A549 (cell line): Measurements from ENCODE around the gene NR1H2. TPM values are rescaled to one million over a fixed set of nuclear protein-coding genes. Genes with fewer than 3 reads are reported as not detected.

Source experiments
- ATAC-seq, 2 experiments: fragments of 200-7000 bp in 1 of 2; fragments of >200 bp in 1 of 2; cut with Nextera tagmentation in 1 of 2; cut with Tn5 transposase in 1 of 2; 3 replicates each; pipeline versions ENCODE4 v1.8.0 to v1.9.1; 2018 to 2020; ENCODE audit warnings: mild to moderate bottlenecking in 1 of 2, moderate library complexity in 1 of 2
- CTCF ChIA-PET: fragments of 300-600 bp; sonication (Branson Sonifier 250); formaldehyde crosslinking; extraction: SDS; loops from one replicate; lab custom pipeline; 2021; ENCODE audit warnings: antibody characterized with exemption, inconsistent platforms; lab: Yijun Ruan, JAX
- POLR2A ChIA-PET: fragments of 350-600 bp; formaldehyde crosslinking; extraction: SDS; loops from one replicate; lab custom pipeline; 2021; ENCODE audit warnings: antibody characterized with exemption, inconsistent platforms; lab: Yijun Ruan, JAX
- DNase-seq, 2 experiments: peaks; one replicate each; pipeline versions ENCODE4 v3.0.0 to v3.0.0-alpha.2; 2011 to 2016; ENCODE audit warnings: low read depth in 1 of 2, low spot score in 1 of 2
- FAIRE-seq: peaks from 2 replicates; lab custom pipeline; 2011; peaks lifted over from hg19 to GRCh38; lab: Jason Lieb, UNC
- H3K27ac ChIP-seq, 2 experiments: fragments of >200 bp; sonication (Bioruptor Twin); formaldehyde crosslinking; 3 replicates each; pipeline ENCODE4 v1.5.1; 2016 to 2017
- H3K4me1 ChIP-seq: fragments of >200 bp; sonication (Bioruptor Twin); formaldehyde crosslinking; 3 replicates; pipeline ENCODE4 v1.6.1; 2016
- H3K4me2 ChIP-seq: fragments of >200 bp; sonication (Bioruptor Twin); formaldehyde crosslinking; 3 replicates; pipeline ENCODE4 v1.6.1; 2016
- H3K4me3 ChIP-seq: fragments of >200 bp; sonication (Bioruptor Twin); formaldehyde crosslinking; 3 replicates; pipeline ENCODE4 v1.5.1; 2016
- H3K9me3 ChIP-seq: fragments of >200 bp; sonication (Bioruptor Twin); formaldehyde crosslinking; 3 replicates; pipeline ENCODE4 v1.6.1; 2016
- CEBPB ChIP-seq, 2 experiments: fragments of >200 bp in 1 of 2; sonication (Bioruptor Twin) in 1 of 2; formaldehyde crosslinking in 1 of 2; IDR thresholded peaks; 2 replicates each; pipeline ENCODE4 v1.6.1; 2012 to 2016
- CHD2 ChIP-seq: fragments of 150-350 bp; IDR thresholded peaks from 2 replicates; pipeline ENCODE4 v1.6.1; 2014; ENCODE audit warnings: low read length; ENCODE audit not compliant: partially characterized antibody
- CHD4 ChIP-seq: fragments of 200-600 bp; sonication (generic); IDR thresholded peaks from 2 replicates; pipeline ENCODE4 v1.6.1; 2016; ENCODE audit warnings: antibody characterized with exemption, mild to moderate bottlenecking, borderline replicate concordance
- EHF ChIP-seq: fragments of 250-450 bp; sonication (Bioruptor Pico); IDR thresholded peaks from 2 replicates; pipeline ENCODE4 v1.5.0; 2020; ENCODE audit warnings: mild to moderate bottlenecking
- EP300 ChIP-seq, 2 experiments: fragments of >200 bp; sonication (Bioruptor Twin); formaldehyde crosslinking; IDR thresholded peaks; 2 replicates in 1 of 2; 3 replicates in 1 of 2; pipeline ENCODE4 v1.6.1; 2016 to 2017
- ESRRA ChIP-seq: fragments of 150-350 bp; IDR thresholded peaks from 2 replicates; pipeline ENCODE4 v1.6.1; 2014; ENCODE audit warnings: mild to moderate bottlenecking, low read length, borderline replicate concordance
- FOXS1 ChIP-seq: fragments of 250-450 bp; sonication (Bioruptor Pico); IDR thresholded peaks from 2 replicates; pipeline ENCODE4 v1.5.0; 2020; ENCODE audit warnings: mild to moderate bottlenecking, moderate library complexity
- HOXA7 ChIP-seq: fragments of 250-450 bp; sonication (Bioruptor Pico); IDR thresholded peaks from 2 replicates; pipeline ENCODE4 v1.5.0; 2020; ENCODE audit warnings: mild to moderate bottlenecking, moderate library complexity
- HOXB13 ChIP-seq: fragments of 250-450 bp; sonication (Bioruptor Pico); IDR thresholded peaks from 2 replicates; pipeline ENCODE4 v1.5.0; 2020; ENCODE audit warnings: low read depth, mild to moderate bottlenecking, moderate library complexity
- HOXB5 ChIP-seq: fragments of 250-450 bp; sonication (Bioruptor Pico); IDR thresholded peaks from 2 replicates; pipeline ENCODE4 v1.5.0; 2020; ENCODE audit warnings: mild to moderate bottlenecking, moderate library complexity
- MAFK ChIP-seq: fragments of 450-650 bp; IDR thresholded peaks from 2 replicates; pipeline ENCODE4 v1.6.1; 2014; ENCODE audit not compliant: partially characterized antibody
- MYC ChIP-seq: IDR thresholded peaks from 2 replicates; pipeline ENCODE4 v1.6.1; 2012; ENCODE audit warnings: mild to moderate bottlenecking, inconsistent platforms, low read length, improper control_type of control experiment, borderline replicate concordance
- NFE2L2 ChIP-seq: fragments of 150-350 bp; conservative IDR thresholded peaks from 2 replicates; pipeline ENCODE4 v1.6.1; 2014; ENCODE audit warnings: low read length
- NPAS2 ChIP-seq: fragments of 250-450 bp; sonication (Bioruptor Pico); IDR thresholded peaks from 2 replicates; pipeline ENCODE4 v1.8.0; 2022; ENCODE audit warnings: mild to moderate bottlenecking, moderate library complexity, borderline replicate concordance
- NR3C1 ChIP-seq: fragments of >200 bp; sonication (Bioruptor Twin); formaldehyde crosslinking; IDR thresholded peaks from 3 replicates; pipeline ENCODE4 v1.6.1; 2017
- RCOR1 ChIP-seq: fragments of 150-350 bp; IDR thresholded peaks from 2 replicates; pipeline ENCODE4 v1.6.1; 2014; ENCODE audit warnings: antibody characterized with exemption, low read length, low read depth
- RFX5 ChIP-seq: fragments of 450-650 bp; IDR thresholded peaks from 2 replicates; pipeline ENCODE4 v1.7.1; 2014; ENCODE audit warnings: antibody characterized with exemption, mild to moderate bottlenecking, moderate library complexity
- SMC3 ChIP-seq: fragments of >200 bp; sonication (Bioruptor Twin); formaldehyde crosslinking; IDR thresholded peaks from 3 replicates; pipeline ENCODE4 v1.6.1; 2018; ENCODE audit warnings: inconsistent platforms
- TFCP2L1 ChIP-seq: fragments of 250-450 bp; sonication (Bioruptor Pico); IDR thresholded peaks from 2 replicates; pipeline ENCODE4 v1.5.0; 2021; ENCODE audit warnings: mild to moderate bottlenecking
- ZFP36 ChIP-seq: fragments of 450-650 bp; IDR thresholded peaks from 2 replicates; pipeline ENCODE4 v1.6.1; 2014; ENCODE audit warnings: borderline replicate concordance; ENCODE audit not compliant: partially characterized antibody
- WGBS: methylation state at CpG from one replicate; pipeline ENCODE4 v1.1.6; 2017; ENCODE audit errors: missing lambda C conversion rate; 5-methylcytosine and 5-hydroxymethylcytosine counted together
- polyA minus RNA-seq: library from RNA; depleted of rRNA, polyadenylated mRNA; stranded (reverse); fragments of >200 nt; gene quantifications from 2 replicates; pipeline ENCODE4 v1.2.3, GENCODE V29; 2011; rRNA and poly(A)+ RNA removed
- polyA plus RNA-seq, 4 experiments: library from polyadenylated mRNA; depleted of rRNA in 3 of 4; stranded (reverse); fragments of >200 nt; fragmentation: RNase III in 1 of 4; extraction: RNeasy Plus Mini Kit Qiagen cat#74134 plus additional on column Dnase treatment in 1 of 4; gene quantifications; 2 replicates in 3 of 4; 3 replicates in 1 of 4; pipeline ENCODE4 v1.2.3, GENCODE V29; 2011 to 2017
- TF ChIP-seq, protein P1 (sequence below): fragments of 200-600 bp; sonication (generic); IDR thresholded peaks from 2 replicates; pipeline ENCODE4 v1.6.1; 2016; ENCODE audit warnings: antibody characterized with exemption, mild to moderate bottlenecking, moderate library complexity
- TF ChIP-seq, protein P2 (sequence below): fragments of 250-450 bp; sonication (Bioruptor Pico); IDR thresholded peaks from 2 replicates; pipeline ENCODE4 v1.5.0; 2021; ENCODE audit warnings: mild to moderate bottlenecking, moderate library complexity, borderline replicate concordance
- TF ChIP-seq, protein P3 (sequence below): fragments of 250-450 bp; sonication (Bioruptor Pico); IDR thresholded peaks from 2 replicates; pipeline ENCODE4 v1.5.0; 2020; ENCODE audit warnings: low read depth, mild to moderate bottlenecking, moderate library complexity
- TF ChIP-seq, protein P4 (sequence below): IDR thresholded peaks from 2 replicates; pipeline ENCODE4 v1.6.1; 2012; ENCODE audit warnings: low read depth, borderline replicate concordance
- TF ChIP-seq, protein P5 (sequence below): fragments of >200 bp; sonication (Bioruptor Twin); formaldehyde crosslinking; IDR thresholded peaks from 3 replicates; pipeline ENCODE4 v1.6.1; 2016
- TF ChIP-seq, protein P6 (sequence below): IDR thresholded peaks from 2 replicates; pipeline ENCODE4 v1.6.1; 2012
- TF ChIP-seq, protein P7 (sequence below): IDR thresholded peaks from 2 replicates; pipeline ENCODE4 v1.6.1; 2012

The NR1H2 gene
- polyA plus RNA-seq (2011; rRNA removed) (39.2 and 39.3 TPM in 2 replicates), polyA plus RNA-seq (2017; fragmentation: RNase III; extraction: RNeasy Plus Mini Kit Qiagen cat#74134 plus additional on column Dnase treatment) (52.5 to 69.7 TPM (median 67.0 TPM) in 3 replicates), polyA minus RNA-seq (44.5 and 46.1 TPM in 2 replicates)
- polyA plus RNA-seq (2012; cell fraction: cytosol; rRNA removed), result 66.5 and 83.6 TPM in 2 replicates
- polyA plus RNA-seq (2012; cell fraction: nucleus; rRNA removed), result 131 and 169 TPM in 2 replicates

DNA sequence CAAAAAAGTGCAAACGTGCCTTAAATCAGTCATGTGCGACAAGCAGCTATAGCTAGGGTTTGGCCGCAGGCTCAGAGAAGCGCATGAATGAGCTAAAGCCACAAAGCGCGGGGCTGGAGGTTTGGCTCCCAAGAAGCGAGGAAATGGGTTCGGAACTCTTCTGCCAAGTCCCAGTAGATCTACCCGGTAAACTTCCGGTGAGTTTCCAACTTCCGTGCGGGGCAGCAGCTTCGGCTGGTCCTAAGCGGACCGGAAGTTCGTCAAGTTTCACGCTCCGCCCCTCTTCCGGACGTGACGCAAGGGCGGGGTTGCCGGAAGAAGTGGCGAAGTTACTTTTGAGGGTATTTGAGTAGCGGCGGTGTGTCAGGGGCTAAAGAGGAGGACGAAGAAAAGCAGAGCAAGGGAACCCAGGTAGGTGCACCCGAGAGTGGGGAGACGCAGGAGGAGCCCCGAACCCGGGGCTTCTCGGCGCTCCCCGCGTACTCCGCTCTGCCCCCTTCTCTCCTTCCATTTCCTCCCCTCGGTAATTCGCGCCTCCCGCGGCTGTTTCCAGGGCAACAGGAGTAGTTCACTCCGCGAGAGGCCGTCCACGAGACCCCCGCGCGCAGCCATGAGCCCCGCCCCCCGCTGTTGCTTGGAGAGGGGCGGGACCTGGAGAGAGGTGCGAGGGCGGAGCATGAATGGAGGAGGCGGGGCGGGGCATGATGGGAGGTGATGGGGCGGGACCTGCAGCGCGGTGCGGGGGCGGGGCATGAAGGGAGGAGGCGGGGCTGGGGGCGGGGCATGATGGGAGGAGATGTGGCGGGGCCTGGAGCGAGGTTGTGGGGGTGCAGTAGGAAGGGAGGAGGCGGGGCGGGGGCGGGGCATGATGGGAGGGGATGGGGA is at the start of gene NR1H2:
TSS of gene NR1H2 (plus strand) at position 292 of the 885 bp plus-strand sequence. CDS start 1,149 bp downstream, outside the sequence.
- CTCF ChIA-PET, result interaction anchor here (1.0 to 2.6 kb wide), 5 partner anchors 10 to 103 kb away, joined by 3 to 15 read pairs (median 6); partner anchors contain the start of gene NAPSA
- peaks cover 9% of the 10 kb centered on the region; the same call in 1 of the 3 replicates for H3K4me1 ChIP-seq
- FAIRE-seq (peak; percentile 93), ATAC-seq (peak; percentile 82 to 93), DNase-seq (peak; percentile 97 to 100)
- H3K9me3 ChIP-seq, result no peaks in the 10 kb centered on the region
- peak within 1 kb of the TSS; percentile 97 for H3K27ac ChIP-seq
- 1% methylated on average over 49 of the region's 67 CpGs for WGBS
- POLR2A ChIA-PET, result interaction anchor here (0.7 to 1.1 kb wide), 4 partner anchors 8 to 135 kb away, joined by 4 to 7 read pairs (median 4); partner anchors contain the start of genes JOSD2 and POLD1
- H3K4me3 ChIP-seq, result peak within 1 kb of the TSS; percentile 79
- H3K4me2 ChIP-seq, result peak within 1 kb of the TSS; percentile 73
- TF ChIP-seq, protein P1, sequence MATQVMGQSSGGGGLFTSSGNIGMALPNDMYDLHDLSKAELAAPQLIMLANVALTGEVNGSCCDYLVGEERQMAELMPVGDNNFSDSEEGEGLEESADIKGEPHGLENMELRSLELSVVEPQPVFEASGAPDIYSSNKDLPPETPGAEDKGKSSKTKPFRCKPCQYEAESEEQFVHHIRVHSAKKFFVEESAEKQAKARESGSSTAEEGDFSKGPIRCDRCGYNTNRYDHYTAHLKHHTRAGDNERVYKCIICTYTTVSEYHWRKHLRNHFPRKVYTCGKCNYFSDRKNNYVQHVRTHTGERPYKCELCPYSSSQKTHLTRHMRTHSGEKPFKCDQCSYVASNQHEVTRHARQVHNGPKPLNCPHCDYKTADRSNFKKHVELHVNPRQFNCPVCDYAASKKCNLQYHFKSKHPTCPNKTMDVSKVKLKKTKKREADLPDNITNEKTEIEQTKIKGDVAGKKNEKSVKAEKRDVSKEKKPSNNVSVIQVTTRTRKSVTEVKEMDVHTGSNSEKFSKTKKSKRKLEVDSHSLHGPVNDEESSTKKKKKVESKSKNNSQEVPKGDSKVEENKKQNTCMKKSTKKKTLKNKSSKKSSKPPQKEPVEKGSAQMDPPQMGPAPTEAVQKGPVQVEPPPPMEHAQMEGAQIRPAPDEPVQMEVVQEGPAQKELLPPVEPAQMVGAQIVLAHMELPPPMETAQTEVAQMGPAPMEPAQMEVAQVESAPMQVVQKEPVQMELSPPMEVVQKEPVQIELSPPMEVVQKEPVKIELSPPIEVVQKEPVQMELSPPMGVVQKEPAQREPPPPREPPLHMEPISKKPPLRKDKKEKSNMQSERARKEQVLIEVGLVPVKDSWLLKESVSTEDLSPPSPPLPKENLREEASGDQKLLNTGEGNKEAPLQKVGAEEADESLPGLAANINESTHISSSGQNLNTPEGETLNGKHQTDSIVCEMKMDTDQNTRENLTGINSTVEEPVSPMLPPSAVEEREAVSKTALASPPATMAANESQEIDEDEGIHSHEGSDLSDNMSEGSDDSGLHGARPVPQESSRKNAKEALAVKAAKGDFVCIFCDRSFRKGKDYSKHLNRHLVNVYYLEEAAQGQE, result peak; percentile 44; the same call in 1 of the 2 replicates
- TF ChIP-seq, protein P2, sequence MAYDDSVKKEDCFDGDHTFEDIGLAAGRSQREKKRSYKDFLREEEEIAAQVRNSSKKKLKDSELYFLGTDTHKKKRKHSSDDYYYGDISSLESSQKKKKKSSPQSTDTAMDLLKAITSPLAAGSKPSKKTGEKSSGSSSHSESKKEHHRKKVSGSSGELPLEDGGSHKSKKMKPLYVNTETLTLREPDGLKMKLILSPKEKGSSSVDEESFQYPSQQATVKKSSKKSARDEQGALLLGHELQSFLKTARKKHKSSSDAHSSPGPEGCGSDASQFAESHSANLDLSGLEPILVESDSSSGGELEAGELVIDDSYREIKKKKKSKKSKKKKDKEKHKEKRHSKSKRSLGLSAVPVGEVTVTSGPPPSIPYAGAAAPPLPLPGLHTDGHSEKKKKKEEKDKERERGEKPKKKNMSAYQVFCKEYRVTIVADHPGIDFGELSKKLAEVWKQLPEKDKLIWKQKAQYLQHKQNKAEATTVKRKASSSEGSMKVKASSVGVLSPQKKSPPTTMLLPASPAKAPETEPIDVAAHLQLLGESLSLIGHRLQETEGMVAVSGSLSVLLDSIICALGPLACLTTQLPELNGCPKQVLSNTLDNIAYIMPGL (CRISPR knock-in tag), result no peak
- TF ChIP-seq, protein P3, sequence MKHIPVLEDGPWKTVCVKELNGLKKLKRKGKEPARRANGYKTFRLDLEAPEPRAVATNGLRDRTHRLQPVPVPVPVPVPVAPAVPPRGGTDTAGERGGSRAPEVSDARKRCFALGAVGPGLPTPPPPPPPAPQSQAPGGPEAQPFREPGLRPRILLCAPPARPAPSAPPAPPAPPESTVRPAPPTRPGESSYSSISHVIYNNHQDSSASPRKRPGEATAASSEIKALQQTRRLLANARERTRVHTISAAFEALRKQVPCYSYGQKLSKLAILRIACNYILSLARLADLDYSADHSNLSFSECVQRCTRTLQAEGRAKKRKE (CRISPR knock-in tag), result 0 out of 2 replicates have a peak, but pooled peaks have one; percentile 26
- TF ChIP-seq MAFK (no peak), EP300 (IDR thresholded peaks at IDR 0.05) (no peak), NPAS2 (CRISPR knock-in tag) (no peak), CHD2 (peak; percentile 17), ESRRA (peak; percentile 69; the same call in 1 of the 2 replicates), EHF (CRISPR knock-in tag) (peak; percentile 54; the same call in 1 of the 2 replicates), HOXB13 (CRISPR knock-in tag) (no peak), CHD4 (no peak), NFE2L2 (no peak), TFCP2L1 (CRISPR knock-in tag) (peak; percentile 92; the same call in 1 of the 2 replicates), SMC3 (0 out of 3 replicates have a peak, but pooled peaks have one; percentile 14), HOXB5 (CRISPR knock-in tag) (peak; percentile 69; the same call in 1 of the 2 replicates), RFX5 (peak; percentile 61), RCOR1 (no peak), ZFP36 (peak; percentile 70), CEBPB (IDR thresholded peaks at IDR 0.05) (peak; percentile 9 to 74; a peak in 3 of 4 replicates), FOXS1 (CRISPR knock-in tag) (no peak), NR3C1 (no peak), MYC (peak; percentile 74), HOXA7 (CRISPR knock-in tag) (peak; percentile 23; the same call in 1 of the 2 replicates)
- TF ChIP-seq, protein P4, sequence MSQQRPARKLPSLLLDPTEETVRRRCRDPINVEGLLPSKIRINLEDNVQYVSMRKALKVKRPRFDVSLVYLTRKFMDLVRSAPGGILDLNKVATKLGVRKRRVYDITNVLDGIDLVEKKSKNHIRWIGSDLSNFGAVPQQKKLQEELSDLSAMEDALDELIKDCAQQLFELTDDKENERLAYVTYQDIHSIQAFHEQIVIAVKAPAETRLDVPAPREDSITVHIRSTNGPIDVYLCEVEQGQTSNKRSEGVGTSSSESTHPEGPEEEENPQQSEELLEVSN, result peak; percentile 55; the same call in 1 of the 2 replicates
- TF ChIP-seq, protein P5, sequence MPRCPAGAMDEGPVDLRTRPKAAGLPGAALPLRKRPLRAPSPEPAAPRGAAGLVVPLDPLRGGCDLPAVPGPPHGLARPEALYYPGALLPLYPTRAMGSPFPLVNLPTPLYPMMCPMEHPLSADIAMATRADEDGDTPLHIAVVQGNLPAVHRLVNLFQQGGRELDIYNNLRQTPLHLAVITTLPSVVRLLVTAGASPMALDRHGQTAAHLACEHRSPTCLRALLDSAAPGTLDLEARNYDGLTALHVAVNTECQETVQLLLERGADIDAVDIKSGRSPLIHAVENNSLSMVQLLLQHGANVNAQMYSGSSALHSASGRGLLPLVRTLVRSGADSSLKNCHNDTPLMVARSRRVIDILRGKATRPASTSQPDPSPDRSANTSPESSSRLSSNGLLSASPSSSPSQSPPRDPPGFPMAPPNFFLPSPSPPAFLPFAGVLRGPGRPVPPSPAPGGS, result no peak
- TF ChIP-seq, protein P6, sequence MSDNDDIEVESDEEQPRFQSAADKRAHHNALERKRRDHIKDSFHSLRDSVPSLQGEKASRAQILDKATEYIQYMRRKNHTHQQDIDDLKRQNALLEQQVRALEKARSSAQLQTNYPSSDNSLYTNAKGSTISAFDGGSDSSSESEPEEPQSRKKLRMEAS, result peak; percentile 93
- TF ChIP-seq, protein P7, sequence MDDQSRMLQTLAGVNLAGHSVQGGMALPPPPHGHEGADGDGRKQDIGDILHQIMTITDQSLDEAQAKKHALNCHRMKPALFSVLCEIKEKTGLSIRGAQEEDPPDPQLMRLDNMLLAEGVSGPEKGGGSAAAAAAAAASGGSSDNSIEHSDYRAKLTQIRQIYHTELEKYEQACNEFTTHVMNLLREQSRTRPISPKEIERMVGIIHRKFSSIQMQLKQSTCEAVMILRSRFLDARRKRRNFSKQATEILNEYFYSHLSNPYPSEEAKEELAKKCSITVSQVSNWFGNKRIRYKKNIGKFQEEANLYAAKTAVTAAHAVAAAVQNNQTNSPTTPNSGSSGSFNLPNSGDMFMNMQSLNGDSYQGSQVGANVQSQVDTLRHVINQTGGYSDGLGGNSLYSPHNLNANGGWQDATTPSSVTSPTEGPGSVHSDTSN, result peak; percentile 60; the same call in 1 of the 2 replicates
